SK-N-DZ (cell line): ENCODE measurements around the gene VIL1. TPM values are rescaled to one million over a fixed set of nuclear protein-coding genes. Genes with fewer than 3 reads are reported as not detected.

Source experiments
- DNase-seq: peaks from one replicate; pipeline ENCODE4 v3.0.0-alpha.2; 2015; ENCODE audit warnings: low spot score
- polyA plus RNA-seq, 2 experiments: library from polyadenylated mRNA; depleted of rRNA; stranded (reverse); fragments of >200 nt; gene quantifications; 2 replicates each; pipeline ENCODE4 v1.2.3, GENCODE V29; 2014

The VIL1 gene
- 0.03 and 0.73 TPM in 2 replicates for polyA plus RNA-seq (2014; cell fraction: cytosol; rRNA removed)
- polyA plus RNA-seq (2014; cell fraction: nucleus; rRNA removed) = 0.44 and 0.84 TPM in 2 replicates

DNA sequence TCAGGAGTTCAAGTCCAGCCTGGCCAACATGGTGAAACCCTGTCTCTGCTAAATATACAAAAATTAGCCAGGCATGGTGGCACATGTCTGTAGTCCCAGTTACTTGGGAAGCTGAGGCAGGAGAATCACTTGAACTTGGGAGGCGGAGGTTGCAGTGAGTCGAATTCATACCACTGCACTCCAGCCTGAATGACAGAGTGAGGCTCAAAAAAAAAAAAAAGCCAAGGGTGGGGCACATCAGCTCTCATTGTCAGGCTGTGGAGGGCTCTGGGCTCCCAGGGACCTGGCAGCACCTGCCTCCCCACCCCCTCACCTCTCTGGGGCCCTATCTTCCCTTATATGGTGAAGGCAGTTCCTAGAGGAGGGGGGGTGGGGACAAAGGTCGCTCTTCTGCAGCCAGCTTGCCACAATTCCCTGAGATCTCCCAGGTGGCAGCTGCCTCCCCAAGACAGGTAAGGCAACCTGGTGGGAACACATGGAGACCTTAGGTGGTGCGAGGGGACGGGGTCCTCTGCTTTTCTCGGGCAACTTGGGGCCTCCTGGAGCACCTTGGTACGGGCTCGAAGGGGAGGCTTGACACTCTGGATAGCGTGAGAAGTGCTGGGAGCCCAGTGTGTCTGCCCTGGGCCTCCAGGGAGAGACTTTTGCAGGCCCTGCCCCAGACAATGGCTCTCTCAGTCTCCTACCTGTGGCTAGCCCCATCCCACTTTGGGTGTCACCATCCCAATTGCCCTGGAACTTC lies at the start of gene VIL1:
Gene VIL1 (plus strand): TSS at position 407 of the 742 bp plus-strand sequence. CDS start 4,656 bp downstream, outside the sequence.
- no peak for DNase-seq

DNA sequence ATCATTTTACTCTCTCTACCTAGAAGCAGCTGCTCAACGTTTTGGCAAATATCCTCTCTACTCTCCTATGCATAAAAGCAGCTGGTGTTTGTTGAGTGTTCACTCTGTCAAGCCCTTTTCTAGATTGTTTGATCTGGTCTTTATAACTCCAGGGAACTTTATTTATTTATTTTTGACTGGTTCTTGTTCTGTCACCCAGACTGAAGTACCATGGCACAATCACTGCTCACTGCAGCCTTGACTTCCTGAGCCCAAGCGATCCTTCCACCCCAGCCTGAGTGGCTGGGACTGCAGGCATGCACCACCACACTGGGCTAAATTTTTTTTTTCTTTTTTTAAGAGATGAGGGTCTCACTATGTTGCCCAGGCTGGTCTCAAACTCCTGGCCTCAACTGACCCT lies 49.6 kb upstream of the VIL1 start:
- DNase-seq = no peak

DNA sequence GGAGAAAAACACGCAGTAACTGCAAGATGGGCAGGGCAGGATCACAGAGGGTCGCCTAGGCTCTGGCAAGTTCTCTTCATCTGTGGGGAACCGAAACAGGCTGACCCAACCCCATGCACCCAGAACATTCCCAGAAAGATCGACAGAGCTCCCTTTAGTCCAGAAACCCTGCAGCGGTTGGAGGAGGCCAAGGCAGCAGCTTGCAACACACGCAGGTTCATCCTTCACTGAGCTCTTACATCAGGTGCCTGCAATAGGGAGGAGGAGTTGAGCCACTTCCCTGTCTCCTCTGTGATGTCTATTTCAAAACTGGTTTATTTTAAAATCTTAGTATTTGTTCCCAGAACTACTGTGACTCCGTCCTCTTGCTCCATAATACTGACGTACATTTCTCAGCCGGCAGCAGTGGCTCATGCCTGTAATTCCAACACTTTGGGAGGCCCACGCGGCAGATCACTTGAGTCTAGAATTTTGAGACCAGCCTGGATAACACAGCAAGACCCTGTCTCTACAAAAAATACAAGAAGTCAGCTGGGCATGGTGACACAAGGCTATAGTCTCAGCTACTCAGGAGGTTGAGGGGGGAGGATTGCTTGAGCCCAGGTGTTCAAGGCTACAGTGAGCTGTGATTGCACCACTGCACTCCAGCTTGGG lies 48.4 kb upstream of the VIL1 start:
- no peak for DNase-seq

DNA sequence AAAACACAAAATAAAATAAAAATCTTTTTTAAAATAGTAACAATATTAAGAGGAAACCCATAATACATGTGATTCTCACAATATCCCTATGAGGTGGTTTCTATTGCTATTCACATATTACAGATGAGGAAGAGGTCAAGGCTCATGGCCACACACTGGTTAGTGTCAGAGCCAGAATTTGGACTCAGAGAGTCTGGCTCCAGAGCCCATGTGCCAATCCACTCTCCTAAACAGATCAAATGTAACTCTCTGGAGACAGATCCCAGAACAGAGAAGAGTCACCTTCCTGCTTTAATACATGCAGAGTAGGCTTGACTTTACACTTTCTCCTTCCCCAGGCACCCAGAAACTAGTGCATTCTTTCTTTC lies 47.0 kb upstream of the VIL1 start:
- no peak for DNase-seq

DNA sequence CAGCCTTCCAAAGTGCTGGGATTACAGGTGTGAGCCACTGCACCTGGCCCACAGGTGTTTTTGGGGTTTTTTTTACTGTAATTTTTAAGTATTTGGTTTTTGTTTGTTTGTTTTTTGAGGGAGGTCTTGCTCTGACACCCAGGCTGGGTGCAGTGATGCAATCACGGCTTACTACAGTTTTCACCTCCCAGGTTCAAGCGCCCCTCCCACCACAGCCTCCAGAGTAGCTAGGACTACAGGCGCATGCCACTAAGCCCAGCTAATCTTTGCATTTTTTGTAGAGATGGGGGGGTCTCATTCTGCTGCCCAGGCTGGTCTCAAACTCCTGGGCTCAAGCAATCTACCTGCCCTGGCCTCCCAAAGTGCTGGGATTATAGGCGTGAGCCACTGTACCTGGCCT lies 44.1 kb upstream of the VIL1 start:
- DNase-seq = no peak

DNA sequence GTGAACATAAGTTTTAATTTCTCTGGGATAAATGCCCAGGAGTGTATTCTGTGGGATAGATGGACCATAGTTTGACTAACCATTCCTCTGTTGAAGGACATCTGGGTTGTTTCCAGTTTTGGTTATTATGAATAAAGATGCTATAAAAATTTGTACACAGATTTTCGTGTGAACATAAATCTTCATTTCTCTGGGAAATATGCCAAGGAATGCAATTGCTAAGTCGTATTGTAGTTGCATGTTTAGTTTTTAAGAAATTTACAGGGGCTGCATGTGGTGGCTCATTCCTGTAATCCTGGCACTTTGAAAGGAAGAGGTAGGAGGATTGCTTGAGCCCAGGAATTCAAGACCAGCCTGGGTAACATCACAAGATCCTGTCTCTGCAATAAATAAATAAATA lies 43.7 kb upstream of the VIL1 start:
- no peak for DNase-seq

DNA sequence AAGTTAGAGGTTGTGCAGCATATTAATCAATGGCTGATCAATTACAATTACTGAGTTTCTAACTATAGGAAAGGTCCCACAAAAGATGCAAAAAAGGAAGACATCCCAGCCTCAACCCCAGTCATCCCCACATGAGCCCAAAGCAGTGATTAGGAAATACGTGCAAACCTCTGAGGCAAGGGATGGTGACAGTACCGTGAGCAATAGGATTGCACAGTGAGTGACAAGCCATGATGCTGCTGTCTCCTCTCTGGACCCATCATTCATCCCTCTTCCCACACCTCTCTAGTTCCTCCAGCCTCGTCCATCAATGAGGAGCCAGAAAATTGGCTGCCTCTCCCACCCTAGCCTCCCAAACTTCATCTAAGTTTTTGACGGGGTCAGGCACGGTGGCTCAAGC lies 40.9 kb upstream of the VIL1 start:
- no peak for DNase-seq

DNA sequence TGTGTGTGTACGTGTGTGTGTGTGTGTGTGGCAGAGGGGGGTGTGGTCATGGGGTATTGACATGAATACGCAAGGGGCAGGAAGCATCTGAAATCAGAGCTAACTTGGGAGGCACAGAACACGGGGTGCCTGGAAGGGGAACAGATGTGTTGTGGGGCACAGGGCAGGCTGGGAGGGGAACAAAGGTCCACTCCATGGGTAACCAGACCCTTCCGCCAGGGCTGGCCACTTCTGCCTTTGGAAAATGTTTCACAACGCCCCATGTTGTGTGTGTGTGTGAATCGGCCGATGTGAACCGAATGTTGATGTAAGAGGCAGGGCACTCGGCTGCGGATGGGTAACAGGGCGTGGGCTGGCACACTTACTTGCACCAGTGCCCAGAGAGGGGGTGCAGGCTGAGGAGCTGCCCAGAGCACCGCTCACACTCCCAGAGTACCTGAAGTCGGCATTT lies 37.0 kb upstream of the VIL1 start, which contains the start of gene SLC11A1:
Gene SLC11A1 (plus strand): TSS at position 358 of the 451 bp plus-strand sequence. CDS start 96 bp downstream, outside the sequence.
- no peak for DNase-seq

DNA sequence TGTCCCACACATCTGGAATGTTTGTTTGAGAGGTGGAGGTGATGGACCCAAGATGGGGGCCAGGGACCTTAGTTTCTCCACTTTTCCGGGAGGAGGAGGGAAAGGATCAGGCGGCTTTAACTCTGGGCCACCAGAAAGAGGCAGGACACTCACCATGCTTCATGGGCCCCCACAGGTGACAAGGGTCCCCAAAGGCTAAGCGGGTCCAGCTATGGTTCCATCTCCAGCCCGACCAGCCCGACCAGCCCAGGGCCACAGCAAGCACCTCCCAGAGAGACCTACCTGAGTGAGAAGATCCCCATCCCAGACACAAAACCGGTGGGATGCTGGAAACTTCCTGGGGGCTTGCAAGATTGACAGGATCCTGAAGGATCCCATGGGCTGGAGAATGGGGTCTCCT lies 36.1 kb upstream of the VIL1 start:
- DNase-seq = no peak

DNA sequence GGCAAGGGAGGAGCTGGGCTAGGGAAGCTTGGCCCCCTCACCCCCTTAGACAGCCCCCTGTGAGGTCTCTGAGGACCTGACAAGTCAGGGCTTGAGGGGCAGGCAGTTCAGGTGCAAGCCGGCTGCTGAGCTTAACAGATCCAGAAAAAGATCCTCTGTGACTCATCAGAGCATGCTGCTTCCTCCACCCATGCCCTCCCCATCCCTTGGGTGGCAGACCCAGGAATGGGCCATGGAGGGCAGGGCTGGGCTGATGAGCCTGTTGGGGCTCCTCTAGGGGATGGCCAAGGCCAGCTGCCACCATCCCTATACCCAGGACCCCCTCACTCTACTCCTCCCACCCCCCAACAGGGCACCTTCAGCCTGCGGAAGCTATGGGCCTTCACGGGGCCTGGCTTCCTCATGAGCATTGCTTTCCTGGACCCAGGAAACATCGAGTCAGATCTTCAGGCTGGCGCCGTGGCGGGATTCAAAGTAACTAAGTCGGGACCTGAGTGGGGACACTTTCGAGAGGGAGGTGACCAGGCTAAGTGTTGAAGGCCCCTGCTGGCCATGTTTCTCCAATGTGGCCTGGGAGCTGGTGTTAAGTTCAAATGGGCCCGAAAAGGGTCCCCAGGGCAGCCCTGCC lies 34.9 kb upstream of the VIL1 start:
- no peak for DNase-seq

DNA sequence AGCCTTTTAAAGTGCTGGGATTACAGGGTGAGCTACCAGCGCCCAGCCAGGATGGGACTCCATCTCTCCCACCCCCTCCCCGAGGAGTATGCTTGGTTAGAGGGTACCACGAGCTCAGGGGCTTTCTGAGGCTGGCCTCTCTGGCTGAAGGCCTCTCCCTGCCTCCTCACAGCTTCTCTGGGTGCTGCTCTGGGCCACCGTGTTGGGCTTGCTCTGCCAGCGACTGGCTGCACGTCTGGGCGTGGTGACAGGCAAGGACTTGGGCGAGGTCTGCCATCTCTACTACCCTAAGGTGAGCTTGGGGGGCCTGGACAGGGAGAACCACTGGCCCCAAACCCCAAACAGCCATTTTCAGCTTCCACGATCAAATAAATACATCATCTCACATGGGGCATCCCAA lies 33.9 kb upstream of the VIL1 start:
- DNase-seq = no peak

DNA sequence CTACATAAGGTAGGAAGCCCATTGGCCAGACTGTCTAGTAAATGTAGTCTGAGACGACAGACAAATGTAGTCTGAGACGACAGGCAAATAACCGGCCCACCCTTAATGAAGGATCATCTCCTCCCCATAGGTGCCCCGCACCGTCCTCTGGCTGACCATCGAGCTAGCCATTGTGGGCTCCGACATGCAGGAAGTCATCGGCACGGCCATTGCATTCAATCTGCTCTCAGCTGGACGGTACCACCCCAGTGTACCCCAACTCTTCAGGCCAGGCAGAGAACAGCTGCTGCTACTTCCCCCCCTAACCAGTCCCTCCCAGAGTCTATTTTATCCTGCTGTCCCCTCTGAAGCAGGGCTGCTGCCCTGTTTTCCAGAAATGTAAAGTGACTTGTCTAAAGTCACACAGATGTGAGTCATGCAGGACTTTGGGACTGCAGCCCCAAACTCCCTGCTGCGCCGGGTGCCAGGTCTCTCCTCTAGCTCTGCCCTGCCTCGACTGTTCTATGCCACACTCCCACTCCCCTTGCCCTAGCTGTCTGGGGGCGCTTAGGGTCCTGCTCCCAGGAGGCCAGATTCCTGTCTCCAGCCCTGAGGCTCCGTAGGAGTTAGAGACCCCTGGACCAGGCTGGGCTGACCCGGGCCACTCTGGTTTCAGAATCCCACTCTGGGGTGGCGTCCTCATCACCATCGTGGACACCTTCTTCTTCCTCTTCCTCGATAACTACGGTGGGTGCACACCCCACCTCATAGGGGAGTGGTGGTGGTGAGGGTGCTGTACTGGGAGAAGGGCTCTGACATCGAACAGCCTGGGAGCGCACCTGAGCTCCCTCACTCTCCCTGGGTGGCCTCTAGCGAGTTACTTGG lies 32.2 kb upstream of the VIL1 start:
- no peak for DNase-seq

DNA sequence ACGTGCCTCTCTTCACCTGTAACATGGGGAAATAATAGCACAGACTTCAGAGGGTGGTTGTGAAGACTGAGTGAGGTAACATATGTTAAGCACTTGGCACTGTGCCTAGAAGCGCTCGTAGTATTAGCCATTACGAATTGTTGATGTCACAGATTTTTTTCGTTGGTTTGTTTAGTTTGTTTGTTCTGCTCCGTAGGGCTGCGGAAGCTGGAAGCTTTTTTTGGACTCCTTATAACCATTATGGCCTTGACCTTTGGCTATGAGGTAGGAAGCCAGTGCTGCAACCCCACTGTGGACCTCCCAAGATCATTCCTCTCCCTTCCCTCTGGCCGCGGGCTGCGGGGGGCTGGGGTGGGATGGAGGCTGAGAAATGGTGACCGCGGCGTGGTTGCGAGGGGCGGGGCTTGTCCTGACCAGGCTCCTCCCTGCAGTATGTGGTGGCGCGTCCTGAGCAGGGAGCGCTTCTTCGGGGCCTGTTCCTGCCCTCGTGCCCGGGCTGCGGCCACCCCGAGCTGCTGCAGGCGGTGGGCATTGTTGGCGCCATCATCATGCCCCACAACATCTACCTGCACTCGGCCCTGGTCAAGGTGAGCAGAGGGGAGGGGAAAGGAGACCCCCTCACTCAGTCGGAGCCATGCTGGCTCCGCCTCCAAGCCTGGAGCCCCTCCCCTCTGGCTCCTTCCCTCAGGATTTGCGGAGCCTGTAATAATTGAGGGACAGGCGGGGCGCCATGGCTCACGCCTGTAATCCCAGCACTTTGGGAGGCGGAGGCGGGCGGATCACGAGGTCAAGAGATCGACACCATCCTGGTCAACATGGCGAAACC lies 31.3 kb upstream of the VIL1 start:
- no peak for DNase-seq

DNA sequence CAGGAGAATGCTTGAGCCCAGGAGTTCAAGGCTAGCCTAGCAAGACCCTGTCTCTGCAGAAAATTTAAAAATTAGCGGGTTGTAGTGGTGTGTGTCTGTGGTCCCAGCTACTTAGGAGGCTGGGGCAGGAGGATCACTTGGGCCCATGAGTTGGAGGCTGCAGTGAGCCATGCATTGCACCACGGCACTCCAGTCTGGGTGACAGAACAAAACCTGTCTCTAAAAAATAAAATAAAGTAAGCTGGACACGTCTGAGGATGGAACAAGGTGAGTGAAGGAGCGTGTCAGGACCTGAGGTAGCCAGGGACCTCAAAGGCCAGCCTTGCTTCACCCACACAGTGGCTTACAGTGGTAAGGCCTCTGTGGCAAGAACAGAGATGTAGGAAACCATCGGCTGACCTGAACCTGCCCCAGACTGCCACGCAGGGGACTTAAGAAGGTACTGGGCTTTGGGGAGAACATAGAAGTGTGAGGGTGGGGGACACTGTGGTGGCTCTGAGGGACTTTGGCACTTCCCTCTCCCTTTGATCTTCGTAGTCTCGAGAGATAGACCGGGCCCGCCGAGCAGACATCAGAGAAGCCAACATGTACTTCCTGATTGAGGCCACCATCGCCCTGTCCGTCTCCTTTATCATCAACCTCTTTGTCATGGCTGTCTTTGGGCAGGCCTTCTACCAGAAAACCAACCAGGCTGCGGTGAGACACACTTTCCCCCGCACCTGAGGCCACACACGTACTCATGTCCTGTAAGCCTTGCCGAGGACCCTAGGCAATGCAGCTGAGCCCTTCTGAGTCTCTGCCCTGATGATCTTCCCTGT lies 29.4 kb upstream of the VIL1 start:
- DNase-seq = no peak

DNA sequence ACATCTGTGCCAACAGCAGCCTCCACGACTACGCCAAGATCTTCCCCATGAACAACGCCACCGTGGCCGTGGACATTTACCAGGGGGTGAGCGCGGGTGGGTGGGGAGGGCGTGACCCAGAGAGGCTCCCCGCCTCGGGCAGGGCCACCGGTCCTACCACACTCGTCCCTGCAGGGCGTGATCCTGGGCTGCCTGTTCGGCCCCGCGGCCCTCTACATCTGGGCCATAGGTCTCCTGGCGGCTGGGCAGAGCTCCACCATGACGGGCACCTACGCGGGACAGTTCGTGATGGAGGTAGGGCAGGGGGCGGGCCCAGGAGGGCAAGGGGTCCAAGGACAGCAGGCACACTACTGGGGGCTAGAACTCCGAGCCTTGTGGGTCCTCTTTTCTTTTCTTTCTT lies 27.7 kb upstream of the VIL1 start:
- no peak for DNase-seq

DNA sequence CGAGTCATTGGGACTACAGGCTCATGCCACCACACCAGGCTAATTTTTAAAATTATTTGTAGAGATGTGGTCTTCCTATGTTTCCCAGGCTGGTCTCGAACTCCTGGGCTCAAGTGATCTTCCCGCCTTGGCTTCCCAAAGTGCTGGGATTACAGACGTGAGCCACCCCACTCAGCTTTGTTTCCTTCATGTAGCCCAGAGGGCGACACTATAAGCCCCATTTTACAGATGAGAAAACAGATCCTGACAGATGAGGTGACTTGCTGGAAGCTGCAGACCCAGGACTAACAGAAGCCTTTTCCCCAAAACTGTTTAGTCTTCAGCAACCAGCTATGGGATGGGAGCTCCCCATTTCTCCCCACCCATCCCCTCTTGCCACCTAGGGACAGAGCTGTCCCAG lies 26.5 kb upstream of the VIL1 start:
- no peak for DNase-seq

DNA sequence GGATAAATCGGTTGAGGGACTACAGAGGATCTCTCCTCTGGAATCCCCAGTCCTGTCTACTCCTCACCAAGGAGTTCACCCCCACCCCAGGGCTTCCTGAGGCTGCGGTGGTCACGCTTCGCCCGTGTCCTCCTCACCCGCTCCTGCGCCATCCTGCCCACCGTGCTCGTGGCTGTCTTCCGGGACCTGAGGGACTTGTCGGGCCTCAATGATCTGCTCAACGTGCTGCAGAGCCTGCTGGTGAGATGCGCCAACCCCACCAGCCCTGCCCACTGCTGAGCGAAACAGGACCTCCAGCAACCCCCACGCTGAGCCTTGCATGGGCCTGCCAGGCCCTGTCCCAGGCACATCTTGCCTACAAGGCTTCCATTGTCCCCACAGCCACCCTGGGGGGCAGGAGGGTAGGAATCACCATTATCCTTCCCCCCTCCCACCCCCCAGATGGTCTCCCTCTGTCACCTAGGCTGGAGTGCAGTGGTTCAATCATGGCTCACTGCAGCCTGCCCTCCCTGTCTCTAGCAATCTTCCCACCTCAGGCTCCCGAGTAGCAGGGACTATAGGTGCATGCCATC lies 25.9 kb upstream of the VIL1 start:
- DNase-seq = no peak

DNA sequence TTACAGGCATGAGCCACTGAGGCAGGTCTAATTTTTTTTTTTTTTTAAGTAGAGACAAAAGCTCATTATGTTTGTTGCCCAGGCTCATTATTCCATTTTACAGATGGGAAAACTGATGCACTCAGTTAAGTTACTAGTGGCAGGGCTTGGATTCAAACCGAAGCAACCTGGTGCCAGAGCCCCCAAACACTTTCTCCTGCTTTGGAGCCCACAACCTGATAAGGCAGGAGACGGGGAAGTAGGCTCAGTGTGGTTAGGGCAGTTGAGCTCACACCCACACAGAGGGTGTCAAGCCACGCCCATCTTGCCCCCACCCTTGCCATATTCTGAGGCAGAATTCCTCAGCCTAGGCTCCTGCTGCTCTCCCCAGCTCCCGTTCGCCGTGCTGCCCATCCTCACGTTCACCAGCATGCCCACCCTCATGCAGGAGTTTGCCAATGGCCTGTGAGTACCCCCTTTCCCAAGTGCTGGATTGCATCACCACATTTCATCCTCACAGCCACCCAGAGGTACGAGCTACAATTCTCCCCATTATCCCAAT lies 25.1 kb upstream of the VIL1 start:
- no peak for DNase-seq
